HepG2 (cell line): ENCODE results near the gene EZH1. TPM values are rescaled to one million over a fixed set of nuclear protein-coding genes. Genes with fewer than 3 reads are reported as not detected.

Experiments
- GPN1 ChIP-seq: sonication (generic); formaldehyde crosslinking; IDR thresholded peaks from 2 replicates; pipeline ENCODE4 v1.5.1; 2020; ENCODE audit warnings: missing genetic modification reagents, borderline replicate concordance
- MEIS2 ChIP-seq: sonication (generic); formaldehyde crosslinking; IDR thresholded peaks from 2 replicates; pipeline ENCODE4 v1.9.0; 2021; ENCODE audit warnings: mild to moderate bottlenecking, missing genetic modification reagents
- NFE2L1 ChIP-seq: sonication (generic); formaldehyde crosslinking; IDR thresholded peaks from 2 replicates; pipeline ENCODE4 v1.4.0; 2020; ENCODE audit warnings: missing genetic modification reagents, mild to moderate bottlenecking, borderline replicate concordance
- SIX1 ChIP-seq: sonication (generic); formaldehyde crosslinking; IDR thresholded peaks from 2 replicates; pipeline ENCODE4 v1.4.0; 2020; ENCODE audit warnings: missing genetic modification reagents, borderline replicate concordance
- ZFAT ChIP-seq: sonication (generic); formaldehyde crosslinking; conservative IDR thresholded peaks from 2 replicates; pipeline ENCODE4 v1.8.1; 2023; ENCODE audit warnings: missing genetic modification reagents, inconsistent platforms
- ZNF552 ChIP-seq: sonication (generic); formaldehyde crosslinking; IDR thresholded peaks from 2 replicates; pipeline ENCODE4 v1.9.0; 2022; ENCODE audit warnings: missing genetic modification reagents, mild to moderate bottlenecking, borderline replicate concordance
- ZSCAN30 ChIP-seq: sonication (generic); formaldehyde crosslinking; IDR thresholded peaks from 2 replicates; pipeline ENCODE4 v1.5.0; 2020; ENCODE audit warnings: mild to moderate bottlenecking, missing genetic modification reagents
- polyA plus RNA-seq, 8 experiments: library from polyadenylated mRNA; depleted of rRNA in 3 of 8; stranded (reverse) in 7 of 8; unstranded in 1 of 8; fragments of >200 nt; fragmentation: Illumina TruSeq in 4 of 8; extraction: Trizol in 4 of 8; gene quantifications; 2 replicates each; pipeline versions ENCODE4 v1.2.1 to v1.2.3, GENCODE V29; 2011 to 2016; ENCODE audit warnings: low read depth in 4 of 8, missing spikeins in 1 of 8, mixed read lengths in 1 of 8; ENCODE audit not compliant: insufficient read depth in 1 of 8
- total RNA-seq, 5 experiments: library from RNA; depleted of rRNA; stranded (reverse); fragments of >200 nt; fragmentation: Illumina TruSeq; extraction: Trizol; gene quantifications; 2 replicates each; pipeline ENCODE4 v1.2.3, GENCODE V29; 2016; ENCODE audit warnings: low read depth in 1 of 5
- TF ChIP-seq, protein P1 (sequence below): sonication (generic); formaldehyde crosslinking; conservative IDR thresholded peaks from 2 replicates; pipeline ENCODE4 v1.4.0; 2020; ENCODE audit warnings: missing genetic modification reagents
- TF ChIP-seq, protein P2 (sequence below): sonication (generic); formaldehyde crosslinking; IDR thresholded peaks from 2 replicates; pipeline ENCODE4 v1.4.0; 2020; ENCODE audit warnings: missing genetic modification reagents, mild to moderate bottlenecking, borderline replicate concordance
- TF ChIP-seq, protein P3 (sequence below): sonication (generic); formaldehyde crosslinking; IDR thresholded peaks from 2 replicates; pipeline ENCODE4 v1.4.0; 2020; ENCODE audit warnings: missing genetic modification reagents
- TF ChIP-seq, protein P4 (sequence below): sonication (generic); formaldehyde crosslinking; conservative IDR thresholded peaks from 2 replicates; pipeline ENCODE4 v1.5.0; 2020; ENCODE audit warnings: missing genetic modification reagents
- TF ChIP-seq, protein P5 (sequence below): sonication (generic); formaldehyde crosslinking; IDR thresholded peaks from 2 replicates; pipeline ENCODE4 v1.5.0; 2020; ENCODE audit warnings: mild to moderate bottlenecking, missing genetic modification reagents, moderate library complexity
- TF ChIP-seq, protein P6 (sequence below): sonication (generic); formaldehyde crosslinking; IDR thresholded peaks from 2 replicates; pipeline ENCODE4; 2020; ENCODE audit warnings: missing genetic modification reagents, mild to moderate bottlenecking, borderline replicate concordance

The EZH1 gene
- total and polyA plus RNA-seq, 2 of the 13 experiments (the other 11 are each of a cell fraction or from before 2014, with no cell fraction given) = 11.6 to 24.0 TPM

DNA sequence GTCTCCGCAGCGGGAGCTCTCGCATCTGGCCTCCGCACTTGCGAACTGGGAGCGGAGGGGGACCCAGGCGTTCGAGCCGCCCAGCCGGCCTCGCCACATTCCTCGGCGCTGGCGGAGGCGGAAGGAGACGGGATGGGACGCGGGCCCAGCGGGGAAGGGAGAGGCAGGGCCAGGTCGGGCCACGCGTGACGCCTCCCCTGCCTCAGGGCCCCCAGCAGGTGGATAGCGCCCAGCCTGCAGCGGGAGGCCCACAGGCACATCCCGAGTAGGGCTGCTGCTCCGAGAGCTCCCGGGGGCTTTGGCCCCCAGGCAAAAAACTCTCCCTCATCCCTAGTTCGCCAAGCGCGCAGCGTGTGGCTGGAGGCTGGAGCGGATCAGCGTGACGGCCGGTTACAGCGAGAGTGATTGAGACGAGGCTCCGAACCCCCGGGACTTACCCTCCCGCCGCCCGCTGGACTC, 68.8 kb downstream of the EZH1 start (continued):
- TF ChIP-seq, protein P1, sequence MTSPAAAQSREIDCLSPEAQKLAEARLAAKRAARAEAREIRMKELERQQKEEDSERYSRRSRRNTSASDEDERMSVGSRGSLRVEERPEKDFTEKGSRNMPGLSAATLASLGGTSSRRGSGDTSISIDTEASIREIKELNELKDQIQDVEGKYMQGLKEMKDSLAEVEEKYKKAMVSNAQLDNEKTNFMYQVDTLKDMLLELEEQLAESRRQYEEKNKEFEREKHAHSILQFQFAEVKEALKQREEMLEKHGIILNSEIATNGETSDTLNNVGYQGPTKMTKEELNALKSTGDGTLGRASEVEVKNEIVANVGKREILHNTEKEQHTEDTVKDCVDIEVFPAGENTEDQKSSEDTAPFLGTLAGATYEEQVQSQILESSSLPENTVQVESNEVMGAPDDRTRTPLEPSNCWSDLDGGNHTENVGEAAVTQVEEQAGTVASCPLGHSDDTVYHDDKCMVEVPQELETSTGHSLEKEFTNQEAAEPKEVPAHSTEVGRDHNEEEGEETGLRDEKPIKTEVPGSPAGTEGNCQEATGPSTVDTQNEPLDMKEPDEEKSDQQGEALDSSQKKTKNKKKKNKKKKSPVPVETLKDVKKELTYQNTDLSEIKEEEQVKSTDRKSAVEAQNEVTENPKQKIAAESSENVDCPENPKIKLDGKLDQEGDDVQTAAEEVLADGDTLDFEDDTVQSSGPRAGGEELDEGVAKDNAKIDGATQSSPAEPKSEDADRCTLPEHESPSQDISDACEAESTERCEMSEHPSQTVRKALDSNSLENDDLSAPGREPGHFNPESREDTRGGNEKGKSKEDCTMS (CRISPR knock-in tag) = no peak
- no peak for TF ChIP-seq SIX1 (CRISPR knock-in tag)
- TF ChIP-seq, protein P2, sequence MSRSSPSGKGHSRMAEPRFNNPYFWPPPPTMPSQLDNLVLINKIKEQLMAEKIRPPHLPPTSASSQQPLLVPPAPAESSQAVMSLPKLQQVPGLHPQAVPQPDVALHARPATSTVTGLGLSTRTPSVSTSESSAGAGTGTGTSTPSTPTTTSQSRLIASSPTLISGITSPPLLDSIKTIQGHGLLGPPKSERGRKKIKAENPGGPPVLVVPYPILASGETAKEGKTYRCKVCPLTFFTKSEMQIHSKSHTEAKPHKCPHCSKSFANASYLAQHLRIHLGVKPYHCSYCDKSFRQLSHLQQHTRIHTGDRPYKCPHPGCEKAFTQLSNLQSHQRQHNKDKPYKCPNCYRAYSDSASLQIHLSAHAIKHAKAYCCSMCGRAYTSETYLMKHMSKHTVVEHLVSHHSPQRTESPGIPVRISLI (CRISPR knock-in tag) = no peak
- TF ChIP-seq, protein P3, sequence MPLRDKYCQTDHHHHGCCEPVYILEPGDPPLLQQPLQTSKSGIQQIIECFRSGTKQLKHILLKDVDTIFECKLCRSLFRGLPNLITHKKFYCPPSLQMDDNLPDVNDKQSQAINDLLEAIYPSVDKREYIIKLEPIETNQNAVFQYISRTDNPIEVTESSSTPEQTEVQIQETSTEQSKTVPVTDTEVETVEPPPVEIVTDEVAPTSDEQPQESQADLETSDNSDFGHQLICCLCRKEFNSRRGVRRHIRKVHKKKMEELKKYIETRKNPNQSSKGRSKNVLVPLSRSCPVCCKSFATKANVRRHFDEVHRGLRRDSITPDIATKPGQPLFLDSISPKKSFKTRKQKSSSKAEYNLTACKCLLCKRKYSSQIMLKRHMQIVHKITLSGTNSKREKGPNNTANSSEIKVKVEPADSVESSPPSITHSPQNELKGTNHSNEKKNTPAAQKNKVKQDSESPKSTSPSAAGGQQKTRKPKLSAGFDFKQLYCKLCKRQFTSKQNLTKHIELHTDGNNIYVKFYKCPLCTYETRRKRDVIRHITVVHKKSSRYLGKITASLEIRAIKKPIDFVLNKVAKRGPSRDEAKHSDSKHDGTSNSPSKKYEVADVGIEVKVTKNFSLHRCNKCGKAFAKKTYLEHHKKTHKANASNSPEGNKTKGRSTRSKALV = peak; percentile 10; the same call in 1 of the 2 replicates
- 0 out of 2 replicates have a peak, but pooled peaks have one; percentile 18 for TF ChIP-seq ZNF552 (CRISPR knock-in tag)
- TF ChIP-seq ZFAT (CRISPR knock-in tag) = no peak
- TF ChIP-seq NFE2L1 (CRISPR knock-in tag) = no peak
- no peak for TF ChIP-seq GPN1 (CRISPR knock-in tag)
- TF ChIP-seq, protein P4, sequence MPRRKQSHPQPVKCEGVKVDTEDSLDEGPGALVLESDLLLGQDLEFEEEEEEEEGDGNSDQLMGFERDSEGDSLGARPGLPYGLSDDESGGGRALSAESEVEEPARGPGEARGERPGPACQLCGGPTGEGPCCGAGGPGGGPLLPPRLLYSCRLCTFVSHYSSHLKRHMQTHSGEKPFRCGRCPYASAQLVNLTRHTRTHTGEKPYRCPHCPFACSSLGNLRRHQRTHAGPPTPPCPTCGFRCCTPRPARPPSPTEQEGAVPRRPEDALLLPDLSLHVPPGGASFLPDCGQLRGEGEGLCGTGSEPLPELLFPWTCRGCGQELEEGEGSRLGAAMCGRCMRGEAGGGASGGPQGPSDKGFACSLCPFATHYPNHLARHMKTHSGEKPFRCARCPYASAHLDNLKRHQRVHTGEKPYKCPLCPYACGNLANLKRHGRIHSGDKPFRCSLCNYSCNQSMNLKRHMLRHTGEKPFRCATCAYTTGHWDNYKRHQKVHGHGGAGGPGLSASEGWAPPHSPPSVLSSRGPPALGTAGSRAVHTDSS (CRISPR knock-in tag) = no peak
- TF ChIP-seq, protein P5, sequence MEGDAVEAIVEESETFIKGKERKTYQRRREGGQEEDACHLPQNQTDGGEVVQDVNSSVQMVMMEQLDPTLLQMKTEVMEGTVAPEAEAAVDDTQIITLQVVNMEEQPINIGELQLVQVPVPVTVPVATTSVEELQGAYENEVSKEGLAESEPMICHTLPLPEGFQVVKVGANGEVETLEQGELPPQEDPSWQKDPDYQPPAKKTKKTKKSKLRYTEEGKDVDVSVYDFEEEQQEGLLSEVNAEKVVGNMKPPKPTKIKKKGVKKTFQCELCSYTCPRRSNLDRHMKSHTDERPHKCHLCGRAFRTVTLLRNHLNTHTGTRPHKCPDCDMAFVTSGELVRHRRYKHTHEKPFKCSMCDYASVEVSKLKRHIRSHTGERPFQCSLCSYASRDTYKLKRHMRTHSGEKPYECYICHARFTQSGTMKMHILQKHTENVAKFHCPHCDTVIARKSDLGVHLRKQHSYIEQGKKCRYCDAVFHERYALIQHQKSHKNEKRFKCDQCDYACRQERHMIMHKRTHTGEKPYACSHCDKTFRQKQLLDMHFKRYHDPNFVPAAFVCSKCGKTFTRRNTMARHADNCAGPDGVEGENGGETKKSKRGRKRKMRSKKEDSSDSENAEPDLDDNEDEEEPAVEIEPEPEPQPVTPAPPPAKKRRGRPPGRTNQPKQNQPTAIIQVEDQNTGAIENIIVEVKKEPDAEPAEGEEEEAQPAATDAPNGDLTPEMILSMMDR (CRISPR knock-in tag) = peak; percentile 26; the same call in 1 of the 2 replicates
- TF ChIP-seq, protein P6, sequence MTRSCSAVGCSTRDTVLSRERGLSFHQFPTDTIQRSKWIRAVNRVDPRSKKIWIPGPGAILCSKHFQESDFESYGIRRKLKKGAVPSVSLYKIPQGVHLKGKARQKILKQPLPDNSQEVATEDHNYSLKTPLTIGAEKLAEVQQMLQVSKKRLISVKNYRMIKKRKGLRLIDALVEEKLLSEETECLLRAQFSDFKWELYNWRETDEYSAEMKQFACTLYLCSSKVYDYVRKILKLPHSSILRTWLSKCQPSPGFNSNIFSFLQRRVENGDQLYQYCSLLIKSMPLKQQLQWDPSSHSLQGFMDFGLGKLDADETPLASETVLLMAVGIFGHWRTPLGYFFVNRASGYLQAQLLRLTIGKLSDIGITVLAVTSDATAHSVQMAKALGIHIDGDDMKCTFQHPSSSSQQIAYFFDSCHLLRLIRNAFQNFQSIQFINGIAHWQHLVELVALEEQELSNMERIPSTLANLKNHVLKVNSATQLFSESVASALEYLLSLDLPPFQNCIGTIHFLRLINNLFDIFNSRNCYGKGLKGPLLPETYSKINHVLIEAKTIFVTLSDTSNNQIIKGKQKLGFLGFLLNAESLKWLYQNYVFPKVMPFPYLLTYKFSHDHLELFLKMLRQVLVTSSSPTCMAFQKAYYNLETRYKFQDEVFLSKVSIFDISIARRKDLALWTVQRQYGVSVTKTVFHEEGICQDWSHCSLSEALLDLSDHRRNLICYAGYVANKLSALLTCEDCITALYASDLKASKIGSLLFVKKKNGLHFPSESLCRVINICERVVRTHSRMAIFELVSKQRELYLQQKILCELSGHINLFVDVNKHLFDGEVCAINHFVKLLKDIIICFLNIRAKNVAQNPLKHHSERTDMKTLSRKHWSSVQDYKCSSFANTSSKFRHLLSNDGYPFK (CRISPR knock-in tag) = peak; percentile 38
- TF ChIP-seq ZSCAN30 = no peak
- TF ChIP-seq MEIS2 (CRISPR knock-in tag) = peak; percentile 40; the same call in 1 of the 2 replicates
